Spleen (tissue), 11 donors: Measurements from ENCODE around the gene ZNF329. TPM values are rescaled to one million over a fixed set of nuclear protein-coding genes. Genes with fewer than 3 reads are reported as not detected.

Experiments used
- DNase-seq: peaks from one replicate; pipeline ENCODE4 v3.0.0-alpha.2; 2020
- H3K27ac ChIP-seq, 8 donors: fragments of 200-600 bp; sonication (generic) in 7 of 8; 1 replicate in 4 of 8; 2 replicates in 4 of 8; pipeline versions ENCODE4 v1.5.0 to v1.8.0; 2016 to 2021; ENCODE audit warnings: inconsistent platforms in 4 of 8, mild to moderate bottlenecking in 4 of 8, moderate library complexity in 1 of 8
- H3K27me3 ChIP-seq, 7 donors: fragments of 200-600 bp; sonication (generic) in 6 of 7; replicated peaks in 1 of 7; 1 replicate in 4 of 7; 2 replicates in 3 of 7; pipeline versions ENCODE4 v1.5.0 to v1.8.0; 2016 to 2021; ENCODE audit warnings: inconsistent platforms in 3 of 7, mild to moderate bottlenecking in 1 of 7
- H3K36me3 ChIP-seq, 6 donors: fragments of 200-600 bp; sonication (generic) in 5 of 6; 1 replicate in 4 of 6; 2 replicates in 2 of 6; pipeline versions ENCODE4 v1.5.0 to v1.8.0; 2016 to 2021; ENCODE audit warnings: inconsistent platforms in 2 of 6
- H3K4me1 ChIP-seq, 6 donors: fragments of 200-600 bp; sonication (generic) in 5 of 6; 1 replicate in 3 of 6; 2 replicates in 3 of 6; pipeline versions ENCODE4 v1.5.0 to v1.8.0; 2016 to 2021; ENCODE audit warnings: inconsistent platforms in 3 of 6
- H3K4me3 ChIP-seq, 8 donors: fragments of 200-600 bp; sonication (generic) in 7 of 8; 1 replicate in 4 of 8; 2 replicates in 4 of 8; pipeline versions ENCODE4 v1.5.0 to v1.8.0; 2016 to 2021; ENCODE audit warnings: inconsistent platforms in 4 of 8, mild to moderate bottlenecking in 4 of 8, moderate library complexity in 2 of 8
- H3K9me3 ChIP-seq, 8 donors: fragments of 200-600 bp; sonication (generic) in 7 of 8; 1 replicate in 4 of 8; 2 replicates in 4 of 8; pipeline versions ENCODE4 v1.5.0 to v1.8.0; 2016 to 2021; ENCODE audit warnings: inconsistent platforms in 4 of 8
- POLR2A ChIP-seq, 3 donors: fragments of 450-650 bp; IDR thresholded peaks; one replicate each; pipeline ENCODE4 v1.5.1; 2017; ENCODE audit warnings: antibody characterized with exemption in 3 of 3, mild to moderate bottlenecking in 1 of 3
- POLR2AphosphoS5 ChIP-seq, 3 donors: sonication (generic); formaldehyde crosslinking; IDR thresholded peaks; one replicate each; pipeline ENCODE4 v1.5.1; 2017; ENCODE audit warnings: antibody characterized with exemption in 3 of 3
- WGBS, 5 donors: extraction: QIAGEN DNeasy Blood & Tissue Kit in 3 of 5; methylation state at CpG; one replicate each; pipeline versions ENCODE4 v1.1.5 to v1.1.7; 2013 to 2018; 5-methylcytosine and 5-hydroxymethylcytosine counted together
- intact Hi-C: fragments of 100-400 bp; cut with DNase I; formaldehyde crosslinking; loops from one replicate; pipeline ENCODE4 v1.15.0; 2023; ENCODE audit warnings: low total_unique reads
- polyA plus RNA-seq, 3 donors: library from polyadenylated mRNA; stranded (reverse); fragments of 200-250 nt; gene quantifications; one replicate each; pipeline ENCODE4 v1.2.1, GENCODE V29; 2013
- total RNA-seq, 7 donors: library from RNA; depleted of rRNA in 3 of 7; stranded (reverse); fragments of >200 nt in 3 of 7; fragmentation: NEBNext Ultra II Directional in 4 of 7; extraction: Animal tissue kit (Norgen Biotek cat#: 25700) in 4 of 7; gene quantifications; one replicate each; pipeline versions ENCODE4 v1.1.0 to v1.2.1, GENCODE V29; 2016 to 2021
- TF ChIP-seq, protein P1 (sequence below), 11 experiments: fragments of 200-600 bp in 7 of 11; fragments of 450-650 bp in 4 of 11; sonication (generic) in 4 of 11; IDR thresholded peaks in 8 of 11; conservative IDR thresholded peaks in 3 of 11; 1 replicate in 7 of 11; 2 replicates in 4 of 11; pipeline versions ENCODE4 v1.4.0 to v1.8.0; 2016 to 2021; ENCODE audit warnings: antibody characterized with exemption in 11 of 11, inconsistent platforms in 4 of 11, mild to moderate bottlenecking in 1 of 11
- donor health status: healthy with polysubstance abuse.
- donor health status: DM: no; HTN: no; CAD: no; lungs with moderate emphysema.
- donor health status: DM: no; HTN: no; CAD: no.
- donor health status: Bipolar disorder and iron deficiency.
- donor health status: healthy.
- donor health status: DM: no; HTN: no; CAD: no.
- donor health status: DM: yes; HTN: yes; CAD: no.

Gene ZNF329
- total and polyA plus RNA-seq, 10 donors: 3.8 to 13.4 (median 9.3) TPM

DNA sequence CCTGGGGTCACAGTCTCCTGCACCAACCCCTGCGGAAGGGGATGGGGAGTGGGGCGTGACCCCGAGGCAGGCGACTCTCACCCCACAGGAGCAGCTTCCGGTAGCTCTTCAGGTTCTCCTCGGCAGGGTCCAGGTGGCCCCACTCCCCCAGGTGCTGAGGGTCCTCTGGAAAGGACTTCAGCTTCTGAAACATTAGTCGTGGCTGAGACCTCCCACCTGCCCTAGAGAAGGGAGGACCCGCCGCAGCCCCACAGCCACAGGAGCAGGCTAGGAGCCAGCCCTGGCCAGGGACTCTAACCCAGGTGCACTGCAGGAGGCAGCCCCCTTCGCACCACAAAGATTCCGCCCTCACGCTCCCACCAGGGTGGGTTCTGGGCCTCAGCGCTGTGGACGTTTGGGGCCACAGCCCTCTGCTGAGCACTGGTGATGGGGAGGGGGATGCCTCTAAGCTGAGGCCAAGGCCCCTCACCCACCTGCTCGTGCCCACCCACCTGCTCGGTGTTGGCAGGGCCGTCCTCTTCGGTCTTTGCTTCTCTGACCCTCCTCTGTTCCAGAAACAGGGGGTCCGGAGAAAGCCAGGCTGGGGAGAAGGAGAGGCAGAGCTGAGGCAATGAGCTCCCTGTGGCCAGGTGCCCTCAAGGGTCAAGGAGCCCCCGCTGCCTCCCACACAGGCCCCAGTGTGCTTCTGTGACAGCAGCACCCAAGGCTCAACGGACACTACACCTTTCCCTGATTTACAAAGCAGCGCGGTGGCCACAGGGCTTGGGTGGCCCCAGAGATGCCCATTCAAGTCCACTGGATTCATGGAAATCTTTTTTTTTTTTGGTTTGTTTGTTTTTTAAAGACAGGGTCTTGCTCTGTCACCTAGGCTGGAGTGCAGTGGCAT lies 63.5 kb downstream of the ZNF329 start:
- no peak for DNase-seq
- intact Hi-C loops: no loop called here
- 88 to 97% (median 96%) methylated on average over 11 to 23 of the region's 23 CpGs for WGBS, 5 donors

DNA sequence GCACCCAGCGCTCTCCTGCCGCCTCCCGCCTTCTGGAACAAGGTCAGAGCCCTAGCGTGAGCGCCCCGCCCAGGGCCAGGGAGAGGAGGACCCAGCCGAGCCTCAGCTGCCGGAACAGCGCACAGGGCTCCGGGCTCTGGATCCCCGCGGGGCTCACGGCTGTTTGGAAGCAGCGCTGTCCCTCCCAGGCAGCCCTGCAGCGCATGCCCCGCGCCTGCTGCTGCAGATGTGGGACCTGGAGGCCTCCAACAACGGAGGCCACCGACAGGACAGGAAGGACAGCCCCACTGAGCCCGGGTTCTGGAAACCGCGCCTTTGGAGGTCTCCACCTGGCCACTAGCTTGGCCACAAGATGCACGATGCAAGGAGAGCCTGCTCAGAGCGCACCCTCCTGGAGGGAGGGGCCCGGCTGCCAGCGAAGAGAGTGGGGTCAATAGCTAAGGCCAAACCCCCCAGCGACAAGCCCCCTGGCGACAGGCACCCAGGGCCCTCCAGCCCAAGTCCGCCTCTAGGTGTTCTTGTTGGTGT lies 65.2 kb downstream of the ZNF329 start:
- Histone ChIP-seq H3K9me3 (peaks cover 0 to 98% (median 97%) of the 10 kb centered on the region in 8 donors), H3K4me3 (no peak overlapping the region), H3K27me3 (no peaks in the 10 kb centered on the region), H3K4me1 (no peaks in the 10 kb centered on the region), H3K36me3 (peaks cover 8 to 70% (median 35%) of the 10 kb centered on the region in 6 donors), H3K27ac (no peak overlapping the region)
- DNase-seq: no peak
- intact Hi-C loops: no loop called here
- no peak for TF ChIP-seq POLR2A (IDR thresholded peaks at IDR 0.05)
- TF ChIP-seq, protein P1, sequence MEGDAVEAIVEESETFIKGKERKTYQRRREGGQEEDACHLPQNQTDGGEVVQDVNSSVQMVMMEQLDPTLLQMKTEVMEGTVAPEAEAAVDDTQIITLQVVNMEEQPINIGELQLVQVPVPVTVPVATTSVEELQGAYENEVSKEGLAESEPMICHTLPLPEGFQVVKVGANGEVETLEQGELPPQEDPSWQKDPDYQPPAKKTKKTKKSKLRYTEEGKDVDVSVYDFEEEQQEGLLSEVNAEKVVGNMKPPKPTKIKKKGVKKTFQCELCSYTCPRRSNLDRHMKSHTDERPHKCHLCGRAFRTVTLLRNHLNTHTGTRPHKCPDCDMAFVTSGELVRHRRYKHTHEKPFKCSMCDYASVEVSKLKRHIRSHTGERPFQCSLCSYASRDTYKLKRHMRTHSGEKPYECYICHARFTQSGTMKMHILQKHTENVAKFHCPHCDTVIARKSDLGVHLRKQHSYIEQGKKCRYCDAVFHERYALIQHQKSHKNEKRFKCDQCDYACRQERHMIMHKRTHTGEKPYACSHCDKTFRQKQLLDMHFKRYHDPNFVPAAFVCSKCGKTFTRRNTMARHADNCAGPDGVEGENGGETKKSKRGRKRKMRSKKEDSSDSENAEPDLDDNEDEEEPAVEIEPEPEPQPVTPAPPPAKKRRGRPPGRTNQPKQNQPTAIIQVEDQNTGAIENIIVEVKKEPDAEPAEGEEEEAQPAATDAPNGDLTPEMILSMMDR (IDR thresholded peaks at IDR 0.05 in 8 of 11, conservative IDR thresholded peaks at IDR 0.05 in 3 of 11): no peak
- TF ChIP-seq POLR2AphosphoS5 (IDR thresholded peaks at IDR 0.05): peak in 1 of 3 donors; percentile 42
- 88 to 97% (median 93%) methylated on average over 24 to 29 of the region's 29 CpGs for WGBS, 5 donors

More for the DNA sequence above, 63.5 kb downstream of the ZNF329 start:
- TF ChIP-seq POLR2AphosphoS5 (IDR thresholded peaks at IDR 0.05): peak in 2 of 3 donors; percentile 34 to 55
- TF ChIP-seq, protein P1 (IDR thresholded peaks at IDR 0.05 in 8 of 11, conservative IDR thresholded peaks at IDR 0.05 in 3 of 11): no peak
- Histone ChIP-seq H3K27me3 (no peaks in the 10 kb centered on the region), H3K27ac (no peak overlapping the region), H3K36me3 (peaks cover 8 to 76% (median 35%) of the 10 kb centered on the region in 6 donors), H3K9me3 (peaks cover 0 to 98% (median 97%) of the 10 kb centered on the region in 8 donors), H3K4me3 (no peak overlapping the region), H3K4me1 (no peaks in the 10 kb centered on the region)

DNA sequence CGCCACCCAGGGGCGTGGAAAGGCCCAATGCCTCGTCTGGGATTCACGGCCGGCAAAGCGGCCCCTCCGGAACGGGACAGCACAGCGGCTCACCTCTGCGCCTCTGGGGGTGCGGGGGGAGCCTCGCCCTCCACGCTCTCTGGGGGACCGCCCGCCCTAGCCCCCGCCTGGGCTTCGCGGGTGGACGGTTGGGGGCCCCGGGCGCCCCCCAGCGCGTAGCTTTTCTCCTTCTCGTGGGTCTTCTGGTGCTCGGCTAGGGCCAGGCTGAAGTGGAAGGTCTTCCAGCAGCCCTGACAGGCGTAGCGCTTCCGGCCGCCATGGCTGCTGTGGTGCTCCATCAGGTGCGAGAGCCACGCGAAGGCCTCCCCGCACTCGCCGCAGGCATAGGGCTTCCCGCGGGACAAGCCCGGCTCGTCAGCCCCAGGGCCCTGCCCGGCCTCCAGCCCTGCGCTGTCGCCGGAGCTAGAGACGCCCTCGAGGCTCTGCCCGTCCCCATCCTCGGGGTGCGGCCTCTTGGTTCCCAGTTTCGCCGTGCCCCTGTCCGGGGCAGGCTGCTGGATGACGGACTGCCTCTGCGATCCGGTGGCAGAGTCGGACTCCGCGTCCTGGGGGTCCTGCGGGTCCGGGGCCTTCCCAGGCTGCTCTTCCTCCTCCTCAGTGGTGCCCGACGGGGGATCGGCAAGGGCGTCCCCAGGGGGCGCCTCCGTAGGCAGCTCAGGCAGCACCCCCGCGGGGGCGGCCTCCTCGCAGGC lies 65.8 kb downstream of the ZNF329 start:
- Histone ChIP-seq H3K36me3 (peaks cover 8 to 67% (median 35%) of the 10 kb centered on the region in 6 donors), H3K4me1 (no peaks in the 10 kb centered on the region), H3K27me3 (no peaks in the 10 kb centered on the region), H3K27ac (no peak overlapping the region), H3K4me3 (no peak overlapping the region), H3K9me3 (peaks cover 0 to 98% (median 97%) of the 10 kb centered on the region in 8 donors)
- intact Hi-C loops: no loop called here
- TF ChIP-seq POLR2A (IDR thresholded peaks at IDR 0.05) (no peak), POLR2AphosphoS5 (IDR thresholded peaks at IDR 0.05) (peak in 1 of 3 donors; percentile 49)
- 96 to 98% (median 97%) methylated on average over 41 to 69 of the region's 69 CpGs for WGBS, 5 donors
- DNase-seq: no peak

DNA sequence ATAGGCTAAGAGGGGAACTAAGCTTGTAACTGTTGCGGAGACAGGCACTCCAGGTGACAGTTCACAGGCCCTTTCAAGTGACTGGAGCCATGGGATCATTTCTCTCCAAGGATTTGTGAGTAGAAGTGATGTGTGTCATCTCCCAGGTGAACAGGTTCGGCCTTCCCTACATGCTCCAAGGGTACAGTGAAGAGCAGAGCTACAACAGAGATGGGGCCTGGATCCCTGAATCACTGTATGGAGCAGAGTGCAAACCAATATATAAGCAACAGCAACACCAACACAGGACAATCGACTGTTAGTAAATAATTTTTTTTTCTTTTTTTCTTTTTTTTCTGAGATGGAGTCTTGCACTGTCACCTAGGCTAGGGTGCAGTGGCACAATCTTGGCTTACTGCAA lies 67.6 kb downstream of the ZNF329 start:
- 90 to 97% (median 93%) methylated on average over 3 of the region's 3 CpGs for WGBS, 5 donors
- H3K27ac ChIP-seq: no peak overlapping the region
- H3K4me3 ChIP-seq: no peak overlapping the region
- H3K4me1 ChIP-seq: no peaks in the 10 kb centered on the region
- TF ChIP-seq POLR2AphosphoS5 (IDR thresholded peaks at IDR 0.05) (no peak), POLR2A (IDR thresholded peaks at IDR 0.05) (no peak)
- TF ChIP-seq, protein P1 (IDR thresholded peaks at IDR 0.05 in 8 of 11, conservative IDR thresholded peaks at IDR 0.05 in 3 of 11): no peak
- intact Hi-C loops: no loop called here
- peaks cover 8 to 55% (median 35%) of the 10 kb centered on the region in 6 donors for H3K36me3 ChIP-seq
- H3K27me3 ChIP-seq: no peaks in the 10 kb centered on the region
- H3K9me3 ChIP-seq: peaks cover 0 to 100% (median 100%) of the 10 kb centered on the region in 8 donors
- no peak for DNase-seq
